PC-9 (cell line): Measurements from ENCODE around the gene LILRA1.

ENCODE experiments used
- EZH2 ChIP-seq: fragments of 200-600 bp; sonication (generic); IDR thresholded peaks from 2 replicates; pipeline ENCODE4 v1.8.0; 2017; ENCODE audit warnings: antibody characterized with exemption, low read depth
- TF ChIP-seq, protein P1 (sequence below): fragments of 200-600 bp; sonication (generic); conservative IDR thresholded peaks from 2 replicates; pipeline ENCODE4 v1.6.1; 2017; ENCODE audit warnings: mixed run types, antibody characterized with exemption, mild to moderate bottlenecking, moderate library complexity

DNA sequence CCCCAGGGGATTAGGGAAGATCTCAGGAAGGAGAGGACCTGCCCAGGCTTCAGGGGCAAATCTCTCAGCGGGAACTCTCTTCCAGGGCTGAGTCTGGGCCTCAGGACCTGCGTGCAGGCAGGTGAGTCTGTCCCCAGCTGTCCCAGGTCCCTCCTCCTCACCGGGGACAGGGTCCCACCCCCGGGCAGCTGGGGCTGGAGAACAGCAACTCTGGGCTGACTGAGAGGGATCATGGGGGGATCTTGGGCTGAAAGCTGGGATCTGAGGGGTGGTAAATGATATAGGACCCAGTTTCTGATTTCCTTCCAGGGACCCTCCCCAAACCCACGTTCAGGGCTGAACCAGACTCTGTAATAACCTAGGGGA lies 14.3 kb downstream of the LILRA1 start:
- TF ChIP-seq, protein P1, sequence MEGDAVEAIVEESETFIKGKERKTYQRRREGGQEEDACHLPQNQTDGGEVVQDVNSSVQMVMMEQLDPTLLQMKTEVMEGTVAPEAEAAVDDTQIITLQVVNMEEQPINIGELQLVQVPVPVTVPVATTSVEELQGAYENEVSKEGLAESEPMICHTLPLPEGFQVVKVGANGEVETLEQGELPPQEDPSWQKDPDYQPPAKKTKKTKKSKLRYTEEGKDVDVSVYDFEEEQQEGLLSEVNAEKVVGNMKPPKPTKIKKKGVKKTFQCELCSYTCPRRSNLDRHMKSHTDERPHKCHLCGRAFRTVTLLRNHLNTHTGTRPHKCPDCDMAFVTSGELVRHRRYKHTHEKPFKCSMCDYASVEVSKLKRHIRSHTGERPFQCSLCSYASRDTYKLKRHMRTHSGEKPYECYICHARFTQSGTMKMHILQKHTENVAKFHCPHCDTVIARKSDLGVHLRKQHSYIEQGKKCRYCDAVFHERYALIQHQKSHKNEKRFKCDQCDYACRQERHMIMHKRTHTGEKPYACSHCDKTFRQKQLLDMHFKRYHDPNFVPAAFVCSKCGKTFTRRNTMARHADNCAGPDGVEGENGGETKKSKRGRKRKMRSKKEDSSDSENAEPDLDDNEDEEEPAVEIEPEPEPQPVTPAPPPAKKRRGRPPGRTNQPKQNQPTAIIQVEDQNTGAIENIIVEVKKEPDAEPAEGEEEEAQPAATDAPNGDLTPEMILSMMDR: no peak
- no peak for TF ChIP-seq EZH2
